ENCODE results near the gene CLSTN2.

The CLSTN2 gene

DNA sequence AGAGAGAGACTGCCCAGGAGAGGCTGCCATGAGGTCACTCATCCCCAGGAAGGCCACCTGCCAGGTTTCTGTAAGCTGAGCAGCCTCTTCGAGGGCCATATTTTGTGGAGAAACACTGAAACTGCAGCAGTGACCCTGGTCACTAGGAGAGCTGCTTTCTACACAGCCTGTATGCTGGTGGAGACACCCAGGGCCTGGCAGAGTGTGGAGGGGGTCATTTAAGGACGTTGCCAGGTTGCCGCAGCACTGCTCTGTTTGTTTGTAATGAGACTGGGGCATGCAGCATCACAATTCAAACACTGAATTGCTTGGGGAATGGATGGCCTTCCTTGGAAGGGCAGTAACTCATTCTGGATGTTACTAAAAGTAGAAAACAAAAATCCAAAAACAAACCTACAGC lies 638.0 kb downstream of the CLSTN2 start:
- no peak for DNase-seq

- DNase-seq, result no peak
These were observed 639.4 kb downstream of the CLSTN2 start for GRCh38 chr3:140574375-140574774.

DNA sequence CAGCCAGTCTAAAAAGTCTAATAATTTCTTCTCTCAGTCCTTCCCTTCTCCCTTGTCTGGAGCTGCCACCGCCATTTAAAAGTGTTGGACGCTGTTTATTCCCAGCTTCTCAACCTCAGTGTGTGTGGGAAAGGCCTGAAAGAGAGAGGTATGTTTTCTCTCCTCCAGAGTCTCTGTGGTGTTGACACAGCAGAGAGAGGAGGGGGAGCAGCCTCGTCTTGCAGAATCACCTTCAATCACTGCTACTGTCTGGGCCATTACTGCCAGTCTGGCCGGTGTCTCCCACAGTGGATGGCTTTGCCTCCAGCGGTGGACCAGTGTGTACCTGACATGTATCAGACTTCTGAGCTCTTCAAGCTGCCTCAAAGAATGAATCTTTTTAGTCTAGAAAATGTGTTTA lies 641.5 kb downstream of the CLSTN2 start:
- DNase-seq, result no peak

GRCh38 chr3:140577911-140578310 lies 642.9 kb downstream of the CLSTN2 start:
- DNase-seq, result no peak

DNA sequence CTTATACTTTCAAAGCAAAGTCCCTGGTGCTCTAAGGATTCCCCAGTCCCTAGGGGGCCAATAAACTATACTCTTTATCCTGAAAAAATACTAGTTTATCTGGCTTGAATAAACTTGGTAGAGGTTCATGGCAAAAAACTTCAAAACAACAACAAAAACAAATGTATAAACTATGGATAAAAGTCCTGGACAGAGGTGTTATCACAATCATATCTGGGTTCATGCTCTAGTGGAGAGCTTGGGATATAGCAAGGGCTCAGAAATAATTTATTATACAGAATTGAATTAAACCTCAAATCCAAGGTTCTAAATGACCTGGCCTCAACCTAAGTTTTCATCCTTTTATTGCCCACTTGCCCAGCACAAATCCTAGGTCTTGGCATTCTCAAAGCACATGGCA lies 644.3 kb downstream of the CLSTN2 start:
- no peak for DNase-seq

DNA sequence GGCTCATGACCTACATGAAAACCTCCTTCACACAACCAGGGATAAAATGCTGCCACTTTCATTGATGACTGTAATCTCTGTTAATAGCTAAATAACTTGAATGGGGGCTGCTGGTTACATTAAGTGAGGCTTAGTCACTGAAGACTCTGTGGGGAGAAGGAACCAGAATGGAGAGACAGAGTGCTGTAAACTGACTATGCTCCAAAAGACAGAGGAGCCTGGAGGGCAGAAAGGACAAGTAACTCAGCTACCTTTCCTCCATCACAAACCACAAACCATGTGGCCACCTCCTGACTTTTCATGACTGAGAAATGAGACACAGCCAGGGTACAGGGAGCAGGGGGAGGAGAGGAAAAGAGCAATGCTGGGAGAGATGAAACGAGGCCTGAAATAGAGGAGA lies 645.8 kb downstream of the CLSTN2 start:
- DNase-seq, result no peak

DNA sequence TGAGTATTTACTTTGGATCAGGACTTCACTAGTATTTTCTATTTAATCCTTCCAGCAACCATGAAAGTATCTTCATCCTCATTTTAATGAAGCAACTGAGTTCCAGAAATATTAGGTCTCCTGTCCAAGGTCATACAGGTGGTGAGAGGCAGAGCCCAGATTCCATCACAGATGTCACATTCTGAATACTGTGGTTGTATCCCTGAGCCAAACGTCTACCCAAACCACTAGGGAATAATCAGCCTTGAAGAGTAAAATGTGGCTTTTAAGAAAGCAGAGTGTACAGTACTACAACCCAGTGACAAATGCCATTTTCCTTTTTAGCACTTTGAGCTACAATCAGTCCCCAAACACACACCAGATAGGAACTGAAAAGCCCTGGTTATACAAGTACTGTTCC lies 649.6 kb downstream of the CLSTN2 start:
- no peak for DNase-seq

GRCh38 chr3:140585828-140586227 lies 650.8 kb downstream of the CLSTN2 start:
- no peak for DNase-seq

DNA sequence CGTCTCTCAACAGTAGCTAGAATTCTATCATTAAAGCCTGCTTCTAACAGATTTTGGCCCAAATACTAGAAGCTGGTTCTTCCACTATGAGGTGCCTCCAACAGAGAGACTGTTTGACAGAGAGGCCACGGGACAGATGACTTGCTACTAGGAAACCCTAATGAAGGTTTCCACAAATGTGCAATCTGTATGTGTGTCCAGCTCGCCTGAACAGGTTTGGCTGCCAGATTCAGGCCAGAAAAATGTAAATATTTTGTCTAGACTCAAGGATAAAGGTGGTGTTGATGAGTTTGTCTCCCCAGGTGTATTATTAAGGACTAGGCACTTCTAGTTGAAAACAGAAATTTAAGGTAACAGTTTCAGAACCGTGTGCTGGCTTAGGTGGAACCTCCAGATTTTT lies 651.3 kb downstream of the CLSTN2 start:
- no peak for DNase-seq

GRCh38 chr3:140588558-140588957 lies 653.6 kb downstream of the CLSTN2 start:
- no peak for DNase-seq

GRCh38 chr3:140593766-140594165 lies 658.8 kb downstream of the CLSTN2 start:
- no peak for DNase-seq

GRCh38 chr3:140595295-140595694 lies 660.3 kb downstream of the CLSTN2 start:
- no peak for DNase-seq

GRCh38 chr3:140597364-140597763 lies 662.4 kb downstream of the CLSTN2 start:
- DNase-seq, result no peak

DNA sequence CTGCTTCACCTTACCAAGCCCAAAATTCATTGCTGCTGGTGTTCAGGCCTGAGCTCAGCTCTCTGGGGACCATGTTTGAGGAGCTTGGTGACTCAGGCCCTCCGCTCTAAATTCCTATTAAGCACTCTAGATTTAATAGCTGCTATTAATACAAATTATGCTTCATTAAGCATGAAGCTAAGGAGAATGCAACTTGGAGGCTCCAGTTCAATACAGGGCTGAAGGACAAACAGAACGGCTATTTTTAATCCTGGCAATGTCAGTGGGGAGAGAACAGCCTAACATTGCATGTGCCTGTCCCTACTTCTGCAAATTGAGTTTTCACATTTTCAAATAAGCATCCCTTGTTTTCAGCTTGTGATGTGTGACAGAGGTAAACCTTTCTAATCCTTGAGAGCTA lies 662.8 kb downstream of the CLSTN2 start:
- DNase-seq, result no peak

DNA sequence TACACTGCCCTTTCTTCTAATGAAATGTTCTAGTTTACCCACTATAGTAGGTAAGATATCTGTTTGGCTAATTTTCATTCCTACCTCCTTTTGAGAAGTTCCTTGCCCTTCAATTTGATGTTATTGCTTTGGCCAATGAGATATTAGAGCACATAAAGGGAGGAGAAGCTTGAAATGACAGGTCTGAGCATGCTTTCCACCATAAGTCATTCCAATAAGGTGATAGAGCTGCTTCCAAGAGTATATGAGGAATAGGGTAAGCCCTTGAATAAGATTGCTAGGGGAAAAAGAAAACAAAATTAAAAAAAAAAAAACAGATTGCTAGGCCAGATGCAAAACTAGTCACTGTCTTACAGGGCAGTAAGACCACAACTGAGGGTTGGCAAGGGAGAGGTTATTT lies 664.0 kb downstream of the CLSTN2 start:
- DNase-seq, result no peak

GRCh38 chr3:140599496-140599895 lies 664.5 kb downstream of the CLSTN2 start:
- no peak for DNase-seq

- DNase-seq, result no peak
These were observed 666.9 kb downstream of the CLSTN2 start for GRCh38 chr3:140601881-140602280.

- no peak for DNase-seq
These were observed 667.8 kb downstream of the CLSTN2 start for GRCh38 chr3:140602781-140603180.

DNA sequence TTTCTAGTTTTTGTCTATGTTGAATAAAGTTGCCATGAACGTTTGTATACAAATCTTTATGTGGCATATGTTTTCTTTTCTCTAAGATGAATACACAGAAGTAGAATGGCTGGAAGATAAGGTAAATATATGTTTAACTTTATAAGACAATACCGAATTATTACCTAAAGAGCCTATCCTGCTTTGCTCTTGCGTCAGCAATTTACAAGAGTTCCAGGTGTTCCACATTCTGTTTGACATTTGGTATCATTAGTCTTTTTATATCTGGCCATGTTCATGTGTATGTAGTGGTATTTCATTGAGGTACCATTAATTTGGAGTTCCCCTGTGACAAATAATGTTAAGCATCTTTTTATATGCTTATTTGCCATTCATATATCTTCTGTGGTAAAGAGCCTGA lies 668.8 kb downstream of the CLSTN2 start:
- DNase-seq, result no peak

DNA sequence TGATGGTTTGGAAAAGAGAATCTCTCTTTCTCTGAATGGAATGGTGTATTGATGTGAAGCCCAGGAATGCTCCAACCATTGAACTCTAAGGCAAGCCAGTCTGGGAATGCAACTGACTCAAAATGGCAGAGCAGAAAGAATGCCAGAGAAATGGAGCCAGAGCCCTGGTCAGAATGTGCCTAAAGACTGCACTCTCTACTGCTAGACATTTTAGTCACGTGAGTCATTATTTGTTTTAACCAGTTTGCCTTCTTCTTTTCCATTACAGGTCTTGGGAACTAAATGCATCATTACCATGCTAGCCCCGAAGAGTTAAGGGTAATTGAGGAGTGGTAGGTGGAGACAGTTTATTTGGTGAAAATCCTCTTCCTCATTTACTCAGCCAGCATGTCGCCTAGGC lies 675.6 kb downstream of the CLSTN2 start:
- DNase-seq, result no peak

DNA sequence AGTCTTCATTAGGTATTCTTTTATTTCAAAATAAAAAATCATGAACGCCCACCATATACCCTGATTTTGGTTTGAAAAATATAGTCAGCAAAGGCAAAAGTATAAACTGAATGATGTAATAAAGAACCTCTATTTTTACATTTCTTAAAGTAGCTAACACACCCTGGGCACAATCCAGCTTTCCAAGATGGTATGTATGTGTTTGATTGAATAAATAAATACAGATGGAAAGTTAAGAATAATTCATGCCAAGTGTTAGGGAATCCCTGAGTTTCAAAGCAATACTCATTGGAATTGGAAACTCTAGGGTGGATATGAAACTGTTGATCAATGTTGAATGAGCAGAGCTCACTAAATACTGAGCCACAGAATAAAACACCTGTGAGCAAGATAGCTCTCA lies 679.0 kb downstream of the CLSTN2 start:
- no peak for DNase-seq

DNA sequence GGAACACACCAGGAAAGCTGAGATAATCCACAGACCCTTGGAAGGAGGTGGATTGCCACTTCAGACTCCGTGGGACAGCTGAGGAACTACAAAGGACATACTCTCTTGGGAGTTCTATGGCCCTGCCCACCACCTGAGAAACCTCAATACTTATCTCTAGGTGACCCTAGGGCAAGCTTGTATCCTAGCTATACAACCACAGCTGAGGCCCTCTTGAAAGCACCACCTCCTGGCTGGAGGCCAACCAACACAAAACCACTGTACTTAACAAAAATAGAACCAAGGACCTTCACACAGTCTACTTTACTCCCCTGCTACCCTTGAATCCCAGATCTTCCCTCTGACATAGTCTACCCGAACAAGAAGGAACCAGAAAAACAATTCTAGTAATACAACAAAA lies 682.1 kb downstream of the CLSTN2 start:
- no peak for DNase-seq

- DNase-seq, result no peak
These were observed 691.9 kb downstream of the CLSTN2 start for GRCh38 chr3:140626856-140627255.
